NCI-H526 treated with DMSO at 0.1 percent for 48 hours (cell line): ENCODE measurements around the gene EMC10.
"Not testable (repeated sequence)": the region's sequence is repeated elsewhere in the genome, so short reads cannot be mapped to it uniquely, and the experiment has no call there.

Experiments used
- DNase-seq: peaks from one replicate; lab custom pipeline; 2025; lab: John Stamatoyannopoulos, UW

EMC10 gene

GRCh38 chr19:50515168-50515561 is 38.9 kb downstream of the EMC10 start:
- no peak for DNase-seq

GRCh38 chr19:50516456-50516855 is 40.1 kb downstream of the EMC10 start:
- no peak for DNase-seq

DNA sequence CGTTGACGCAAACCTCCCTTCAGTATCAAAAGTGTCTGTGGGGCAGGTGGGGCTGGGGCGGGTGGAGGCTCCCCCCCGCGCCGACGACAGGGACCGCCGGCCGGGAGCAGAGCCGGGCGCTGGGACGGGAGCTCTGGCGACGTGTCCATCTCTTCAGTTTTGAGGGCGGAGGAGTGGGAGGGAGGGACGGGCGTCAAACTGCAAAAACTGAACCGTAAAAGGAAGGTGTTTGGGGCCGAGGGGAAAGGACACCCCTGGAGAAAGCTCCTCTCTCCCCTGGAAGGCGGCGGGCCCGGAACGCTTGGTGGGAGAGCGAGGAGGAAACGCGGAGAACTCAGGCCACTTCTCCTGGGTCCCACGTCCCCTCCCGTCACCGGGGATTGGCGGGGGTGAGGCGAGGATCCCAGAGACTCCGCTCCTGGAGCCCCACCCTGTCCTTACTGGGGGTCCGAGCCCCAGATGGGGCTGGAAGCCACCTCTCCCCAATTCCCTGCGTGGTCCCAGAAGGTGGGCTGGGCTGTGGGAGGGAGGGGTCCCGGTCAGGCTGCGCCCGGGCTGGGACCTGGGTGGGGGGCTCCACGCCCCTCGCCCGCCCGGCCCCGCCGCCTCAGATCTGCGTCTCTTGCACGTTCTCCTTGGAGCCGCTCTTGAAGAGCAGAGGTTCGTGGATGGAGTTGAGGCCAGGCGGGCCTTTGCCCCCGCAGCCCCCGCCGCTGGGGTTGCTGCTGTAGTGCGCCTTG is 40.8 kb downstream of the EMC10 start:
- no peak for DNase-seq

DNA sequence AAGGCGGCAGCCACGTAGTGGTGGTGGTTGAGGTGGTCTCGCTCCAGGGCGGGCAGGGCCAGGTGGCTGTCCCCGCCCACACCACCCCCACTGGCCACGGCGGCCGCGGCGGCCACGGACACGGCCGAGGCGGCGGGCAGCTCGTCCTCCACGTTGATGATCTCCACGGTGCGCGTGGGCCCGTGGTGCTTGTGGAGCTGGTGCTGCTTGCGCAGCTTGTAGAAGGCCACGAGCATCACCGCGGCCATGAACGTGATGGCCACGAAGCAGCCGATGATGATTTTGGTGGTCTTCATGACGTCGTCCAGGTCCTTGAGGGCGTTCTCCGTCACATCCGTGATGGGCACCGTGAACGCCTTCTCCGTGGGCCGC is 41.4 kb downstream of the EMC10 start:
- DNase-seq = no peak

GRCh38 chr19:50518091-50519005 is 42.0 kb downstream of the EMC10 start:
- DNase-seq = no peak

DNA sequence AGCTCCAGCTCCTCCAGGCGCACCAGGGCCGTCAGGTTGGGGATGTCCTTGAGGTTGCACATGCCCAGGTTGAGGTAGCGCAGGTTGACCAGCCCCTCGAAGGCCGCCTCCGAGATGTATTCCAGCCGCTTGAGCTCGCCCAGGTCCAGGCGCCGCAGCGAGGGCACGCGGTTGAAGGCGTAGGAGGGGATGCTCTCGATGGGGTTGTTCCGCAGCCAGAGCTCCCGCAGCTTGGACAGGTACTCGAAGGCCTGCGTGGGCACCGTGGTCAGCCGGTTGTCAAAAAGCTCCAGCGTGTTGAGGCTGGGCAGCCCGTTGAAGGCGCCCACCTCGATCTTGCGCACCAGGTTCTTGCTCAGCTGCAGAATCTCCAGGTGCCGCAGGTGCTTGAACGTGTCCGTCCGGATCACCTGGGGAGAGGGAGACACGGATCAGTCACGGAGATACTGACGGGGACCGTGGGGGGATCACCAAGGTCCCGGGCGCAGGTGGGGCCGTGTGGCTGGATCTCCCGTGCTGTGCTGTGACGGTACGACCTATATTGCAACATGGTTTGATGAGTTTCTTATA is 42.8 kb downstream of the EMC10 start:
- no peak for DNase-seq

DNA sequence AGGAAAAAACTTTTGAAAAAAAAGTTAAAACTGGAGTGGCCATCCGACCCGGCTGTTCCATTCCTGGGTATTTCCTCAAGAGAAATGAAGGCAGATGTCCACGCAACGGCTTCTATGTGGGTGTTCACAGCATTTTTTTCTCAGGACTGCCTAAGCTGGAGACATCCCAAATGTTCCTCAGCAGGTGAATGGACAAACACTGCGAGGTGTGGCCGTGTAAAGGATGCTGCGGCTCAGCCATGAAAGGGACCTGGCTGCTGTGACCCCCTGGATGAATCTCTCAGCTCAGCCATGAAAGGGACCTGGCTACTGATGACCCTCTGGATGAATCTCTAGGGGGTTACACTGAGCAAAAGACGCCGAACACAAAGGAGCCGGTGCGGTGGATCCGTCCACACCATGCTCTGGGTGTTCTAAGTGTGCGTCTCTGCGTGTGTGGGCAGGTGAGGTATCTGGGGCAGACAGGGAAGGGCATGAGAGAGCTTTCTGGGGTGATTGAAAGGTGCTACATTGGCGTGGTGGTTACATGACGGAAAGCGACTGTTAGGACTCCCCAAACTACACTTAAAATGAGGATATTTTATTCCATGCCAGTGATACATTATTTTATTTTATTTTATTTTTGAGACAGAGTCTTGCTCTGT is 44.6 kb downstream of the EMC10 start:
- DNase-seq = no peak

DNA sequence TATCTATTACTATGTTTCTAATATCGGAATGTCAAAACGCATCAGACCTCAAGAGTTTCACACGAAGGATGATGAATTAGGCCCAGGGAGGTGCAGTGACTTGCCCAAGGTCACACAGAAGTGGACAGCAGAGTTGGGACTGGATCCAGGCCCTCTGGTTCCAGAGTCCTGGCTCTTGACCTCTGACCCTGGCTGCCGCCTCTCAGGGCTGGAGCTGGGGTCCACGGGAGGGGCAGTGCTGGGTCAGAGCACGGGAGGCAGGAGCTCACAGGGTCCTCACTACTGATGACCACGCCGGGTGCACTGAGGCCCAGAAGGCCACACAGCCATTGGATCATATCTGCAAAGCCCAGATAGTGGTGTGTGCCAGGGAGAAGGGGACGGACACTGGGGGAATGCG is 46.6 kb downstream of the EMC10 start:
- DNase-seq = no peak

DNA sequence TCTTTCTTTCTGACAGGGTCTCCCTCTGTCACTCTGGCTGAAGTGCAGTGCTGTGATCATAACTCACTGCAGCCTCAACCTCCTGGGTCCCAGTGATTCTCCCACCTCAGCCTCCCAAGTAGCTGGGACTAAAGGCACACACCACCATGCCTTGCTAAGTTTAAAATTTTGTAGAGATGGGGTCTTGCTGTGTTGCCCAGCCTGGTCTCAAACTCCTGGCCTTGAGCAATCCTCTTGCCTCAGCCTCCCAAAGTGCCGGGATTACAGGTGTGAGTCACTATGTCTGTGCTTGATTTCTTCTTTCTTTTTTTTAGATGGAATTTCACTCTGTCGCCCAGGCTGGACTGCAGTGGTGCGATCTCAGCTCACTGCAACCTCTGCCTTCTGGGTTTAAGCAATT is 51.7 kb downstream of the EMC10 start:
- not testable (repeated sequence) for DNase-seq

DNA sequence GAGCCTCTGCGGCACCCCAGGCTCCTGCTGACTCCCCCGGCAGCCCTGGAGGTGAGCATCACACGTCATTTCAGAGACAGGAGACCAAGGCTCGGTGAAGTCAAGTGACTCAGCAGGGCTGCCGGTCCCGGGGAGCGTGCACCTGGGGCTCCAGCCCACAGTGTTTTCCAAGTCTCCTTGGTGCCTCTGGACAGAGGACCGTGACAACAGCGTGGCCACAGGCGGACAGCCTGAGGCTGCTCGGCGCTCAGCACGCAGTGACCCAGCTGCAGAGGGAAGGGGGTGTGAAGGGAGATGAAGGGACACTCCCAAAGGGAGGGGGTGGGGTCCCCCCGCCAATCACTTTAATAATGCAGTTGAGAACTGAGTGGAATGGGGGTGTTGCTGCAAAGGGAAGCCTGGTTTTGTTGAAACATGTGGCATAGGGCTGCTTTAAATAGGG is 54.9 kb downstream of the EMC10 start:
- DNase-seq = no peak

DNA sequence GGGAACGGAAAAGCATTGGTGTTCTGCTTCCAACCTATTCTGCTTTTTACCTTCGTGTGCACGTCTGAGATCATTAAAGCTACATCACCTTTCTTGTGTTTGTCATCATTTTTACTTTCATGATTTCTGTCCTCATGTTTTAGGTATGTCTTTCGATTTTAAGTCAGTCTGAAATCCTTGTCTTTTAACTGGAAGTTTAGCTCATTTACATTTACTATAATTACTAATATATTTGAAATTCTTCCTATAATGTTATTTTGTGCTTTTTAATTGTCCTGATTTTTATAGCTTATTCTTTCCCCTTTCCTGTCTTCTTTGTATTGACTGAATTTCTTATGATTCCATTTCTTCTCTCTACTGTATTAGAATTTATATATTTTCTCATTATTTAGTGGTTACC is 56.6 kb downstream of the EMC10 start:
- no peak for DNase-seq

DNA sequence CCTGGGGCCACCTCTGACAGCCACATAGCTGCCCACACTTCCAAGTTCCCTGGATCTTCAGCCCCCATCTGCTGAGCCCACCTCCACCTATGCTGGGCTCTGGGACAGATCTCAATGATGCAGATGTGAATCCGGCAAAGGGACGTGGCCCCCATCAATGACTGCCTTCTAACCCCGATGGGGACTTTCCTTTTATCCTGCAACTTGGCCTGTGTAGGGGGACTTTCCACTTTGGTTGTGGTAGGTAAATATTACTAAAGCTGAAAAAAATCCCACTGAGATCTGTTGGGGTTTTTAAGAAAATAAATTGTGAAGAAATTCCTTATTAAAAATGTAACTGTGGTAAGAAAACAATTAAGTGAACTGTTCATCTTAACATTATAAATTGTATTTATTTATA is 58.2 kb downstream of the EMC10 start:
- DNase-seq = no peak

DNA sequence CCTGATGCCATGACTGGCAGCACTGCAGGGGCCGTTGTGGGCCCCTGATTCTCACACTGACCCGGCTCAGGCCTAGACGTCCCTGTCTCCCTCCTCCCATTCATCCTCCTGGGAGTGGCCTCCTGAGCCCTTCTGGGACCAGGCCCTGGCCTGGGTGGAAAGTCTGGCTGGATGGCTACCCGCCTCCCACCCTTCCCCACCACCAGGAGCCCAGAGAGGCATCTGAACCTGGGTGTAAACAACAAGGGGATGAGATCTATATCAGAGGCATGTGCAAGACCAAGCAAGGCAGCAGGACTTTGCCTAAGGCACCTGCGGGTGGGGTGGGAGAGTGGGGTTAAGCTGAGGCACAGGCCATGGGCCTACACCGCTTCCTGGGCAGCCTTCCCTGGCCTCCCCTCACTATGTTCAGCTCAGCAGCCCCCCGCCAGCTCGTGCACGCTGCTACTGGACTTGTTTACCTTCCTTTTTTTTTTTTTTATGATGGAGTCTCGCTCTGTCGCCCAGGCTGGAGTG is 59.4 kb downstream of the EMC10 start:
- no peak for DNase-seq

DNA sequence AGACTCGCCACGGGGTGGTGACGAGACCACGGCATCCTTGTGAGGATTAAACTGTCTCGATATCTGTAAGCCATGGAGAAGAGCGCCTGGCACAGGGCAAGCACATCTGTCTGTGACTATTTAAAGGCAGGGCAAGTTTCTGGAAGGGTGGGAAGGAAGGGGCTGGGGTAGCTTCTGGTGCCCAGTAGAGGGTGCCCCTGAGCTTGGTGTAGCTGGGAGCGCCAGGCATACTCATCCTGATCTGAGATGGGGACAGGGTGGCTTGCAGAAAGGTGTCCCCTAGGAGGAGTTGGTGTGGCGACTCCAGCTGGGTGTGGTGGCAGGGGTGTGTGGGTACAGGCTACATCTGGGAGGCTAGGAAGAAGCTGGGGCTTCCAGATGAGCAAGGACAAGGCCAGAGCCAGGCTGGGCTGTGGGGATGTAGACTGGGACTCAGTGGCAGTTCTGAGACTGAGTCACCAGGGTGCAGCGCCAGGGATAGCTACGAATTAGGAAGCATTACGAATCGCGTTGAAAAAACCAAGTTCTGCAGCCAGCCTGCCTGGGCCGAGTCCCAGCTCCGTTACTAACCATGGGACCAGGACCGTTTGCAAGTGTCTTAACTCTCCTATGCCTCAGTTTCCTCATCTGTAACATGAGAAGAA is 60.5 kb downstream of the EMC10 start:
- no peak for DNase-seq

DNA sequence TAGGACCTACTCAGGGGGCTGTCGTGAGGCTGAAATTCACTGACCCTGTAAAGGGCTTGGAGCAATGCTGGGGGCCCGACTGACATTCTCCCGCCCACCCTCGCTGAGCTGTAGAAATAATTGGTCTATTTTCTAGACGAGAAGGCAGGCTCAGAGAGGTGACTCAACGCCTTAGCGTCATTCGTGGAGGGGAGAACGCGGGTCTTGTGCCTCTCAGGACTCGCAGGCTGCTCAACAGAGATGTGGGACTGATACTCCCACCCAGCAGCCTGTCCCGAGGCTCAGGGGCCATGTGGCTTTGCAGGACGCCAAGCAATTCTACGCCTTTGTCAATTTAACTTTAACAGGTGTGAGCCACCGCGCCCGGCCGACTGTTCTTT is 61.0 kb downstream of the EMC10 start:
- no peak for DNase-seq

DNA sequence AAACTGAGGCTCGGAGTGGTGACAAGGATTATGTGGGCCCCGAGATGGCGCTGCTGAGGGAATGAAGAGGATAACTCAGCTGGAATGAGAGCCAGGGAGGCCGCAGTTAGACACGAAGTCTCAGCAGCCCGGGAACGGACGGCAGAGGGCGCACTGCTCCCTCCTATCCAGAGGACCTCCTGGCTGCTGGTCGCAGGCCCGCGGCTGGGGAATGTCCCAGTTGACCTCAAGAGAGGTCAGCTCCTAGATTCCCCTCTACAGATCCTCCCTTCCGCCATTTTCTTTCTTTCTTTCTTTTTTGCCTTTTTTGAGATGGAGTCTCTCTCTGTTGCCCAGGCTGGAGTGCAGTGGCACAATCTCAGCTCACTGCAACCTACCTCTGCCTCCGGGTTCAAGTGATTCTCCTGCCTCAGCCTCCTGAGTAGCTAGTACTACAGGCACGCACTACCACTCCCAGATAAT is 61.5 kb downstream of the EMC10 start:
- peak; percentile 46 for DNase-seq
